ENCODE measurements around the gene MRPL10. TPM values are rescaled to one million over a fixed set of nuclear protein-coding genes. Genes with fewer than 3 reads are reported as not detected.

MRPL10 gene
- total RNA-seq, 1 experiment from 2014 or later, result 46.7 TPM

- Histone ChIP-seq H3K4me3 (no peak overlapping the region), H3K4me1 (no peaks in the 10 kb centered on the region), H3K27ac (no peak overlapping the region), H3K9me3 (replicated peaks) (no peaks in the 10 kb centered on the region), H3K36me3 (peaks cover 10% of the 10 kb centered on the region), H3K27me3 (no peaks in the 10 kb centered on the region)
- no peak for DNase-seq
These were observed 25.1 kb downstream of the MRPL10 start for GRCh38 chr17:47806026-47806912.

GRCh38 chr17:47804461-47804860 is 26.9 kb downstream of the MRPL10 start:
- H3K36me3 ChIP-seq, result peaks cover 4% of the 10 kb centered on the region; the same call in 1 of the 2 replicates
- no peaks in the 10 kb centered on the region for H3K27me3 ChIP-seq
- H3K27ac ChIP-seq, result no peak overlapping the region
- no peak for DNase-seq
- H3K4me1 ChIP-seq, result no peaks in the 10 kb centered on the region
- H3K9me3 ChIP-seq (replicated peaks), result no peaks in the 10 kb centered on the region
- no peak overlapping the region for H3K4me3 ChIP-seq

- H3K27me3 ChIP-seq, result no peaks in the 10 kb centered on the region
- no peaks in the 10 kb centered on the region; the same call in 1 of the 2 replicates for H3K36me3 ChIP-seq
- H3K4me3 ChIP-seq, result no peak overlapping the region
- no peaks in the 10 kb centered on the region for H3K4me1 ChIP-seq
- no peak overlapping the region for H3K27ac ChIP-seq
- DNase-seq, result no peak
- H3K9me3 ChIP-seq (replicated peaks), result no peaks in the 10 kb centered on the region
These were observed 27.6 kb downstream of the MRPL10 start for GRCh38 chr17:47803751-47804150.

GRCh38 chr17:47803201-47803600 is 28.1 kb downstream of the MRPL10 start:
- DNase-seq, result no peak
- no peak overlapping the region for H3K4me3 ChIP-seq
- no peaks in the 10 kb centered on the region for H3K27me3 ChIP-seq
- no peaks in the 10 kb centered on the region for H3K4me1 ChIP-seq
- H3K36me3 ChIP-seq, result no peaks in the 10 kb centered on the region
- no peaks in the 10 kb centered on the region for H3K9me3 ChIP-seq (replicated peaks)
- H3K27ac ChIP-seq, result no peak overlapping the region

GRCh38 chr17:47802341-47803022 is 28.9 kb downstream of the MRPL10 start:
- no peaks in the 10 kb centered on the region for H3K36me3 ChIP-seq
- no peak overlapping the region for H3K27ac ChIP-seq
- no peaks in the 10 kb centered on the region for H3K9me3 ChIP-seq (replicated peaks)
- no peaks in the 10 kb centered on the region for H3K27me3 ChIP-seq
- no peaks in the 10 kb centered on the region for H3K4me1 ChIP-seq
- peak; percentile 83 to 89 for DNase-seq
- H3K4me3 ChIP-seq, result no peak overlapping the region

- DNase-seq, result no peak
- H3K4me1 ChIP-seq, result no peaks in the 10 kb centered on the region
- no peaks in the 10 kb centered on the region for H3K9me3 ChIP-seq (replicated peaks)
- H3K27ac ChIP-seq, result no peak overlapping the region
- H3K27me3 ChIP-seq, result no peaks in the 10 kb centered on the region
- no peaks in the 10 kb centered on the region for H3K36me3 ChIP-seq
- no peak overlapping the region for H3K4me3 ChIP-seq
These were observed 29.4 kb downstream of the MRPL10 start for GRCh38 chr17:47801906-47802305.

GRCh38 chr17:47801176-47801765 is 30.1 kb downstream of the MRPL10 start:
- Histone ChIP-seq H3K27ac (no peak overlapping the region), H3K27me3 (no peaks in the 10 kb centered on the region), H3K4me1 (no peaks in the 10 kb centered on the region), H3K4me3 (no peak overlapping the region), H3K9me3 (replicated peaks) (no peaks in the 10 kb centered on the region), H3K36me3 (no peaks in the 10 kb centered on the region)
- no peak for DNase-seq

DNA sequence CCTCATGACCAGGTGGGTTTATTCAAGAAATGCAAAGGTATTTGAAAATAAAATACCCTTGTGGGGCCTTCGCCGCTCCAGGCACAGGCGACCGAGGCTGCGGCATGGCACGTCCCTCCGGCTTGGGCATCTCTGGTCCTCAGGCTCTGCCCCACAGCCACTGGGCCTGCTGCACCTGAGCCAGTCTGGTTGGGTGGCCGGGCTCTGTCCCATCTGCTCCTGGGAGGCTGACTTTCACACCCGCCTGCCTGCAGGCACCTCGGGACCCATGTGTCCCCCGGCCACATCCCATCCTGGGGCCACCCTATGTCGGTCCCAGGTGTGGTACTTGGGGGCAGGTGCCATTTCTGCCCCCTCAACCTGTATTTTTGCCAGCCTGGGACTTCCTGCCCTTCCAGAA is 30.7 kb downstream of the MRPL10 start:
- H3K36me3 ChIP-seq, result no peaks in the 10 kb centered on the region
- H3K9me3 ChIP-seq (replicated peaks), result no peaks in the 10 kb centered on the region
- H3K27me3 ChIP-seq, result no peaks in the 10 kb centered on the region
- no peak overlapping the region for H3K4me3 ChIP-seq
- DNase-seq, result no peak
- H3K4me1 ChIP-seq, result no peaks in the 10 kb centered on the region
- H3K27ac ChIP-seq, result no peak overlapping the region

GRCh38 chr17:47797797-47798196 is 33.5 kb downstream of the MRPL10 start:
- DNase-seq, result peak in 1 of 2 experiments; percentile 55
- Histone ChIP-seq H3K9me3 (replicated peaks) (no peaks in the 10 kb centered on the region), H3K4me3 (no peak overlapping the region), H3K27ac (no peak overlapping the region), H3K27me3 (0 out of 2 replicates have a peak, but pooled peaks cover 3% of the 10 kb centered on the region), H3K4me1 (no peaks in the 10 kb centered on the region), H3K36me3 (no peaks in the 10 kb centered on the region)

DNA sequence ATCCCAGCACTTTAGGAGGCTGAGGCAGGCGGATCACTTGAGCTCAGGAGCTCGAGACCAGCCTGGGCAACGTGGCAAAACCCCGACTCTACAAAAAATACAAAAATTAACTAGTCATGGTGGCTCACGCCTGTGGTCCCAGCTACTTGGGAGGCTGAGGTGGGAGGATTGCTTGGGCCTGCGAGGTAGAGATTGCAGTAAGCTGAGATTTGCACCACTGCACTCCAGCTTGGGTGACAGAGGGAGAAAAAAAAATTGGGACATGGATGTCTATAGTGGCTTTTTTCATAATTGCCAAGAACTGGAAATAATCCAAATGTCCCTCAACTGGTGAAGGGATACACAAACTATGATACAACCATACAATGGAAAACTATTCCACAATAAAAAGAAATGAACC is 38.4 kb downstream of the MRPL10 start:
- Histone ChIP-seq H3K27me3 (peaks cover 3% of the 10 kb centered on the region; the same call in 1 of the 2 replicates), H3K4me1 (no peaks in the 10 kb centered on the region), H3K27ac (no peak overlapping the region), H3K9me3 (replicated peaks) (no peaks in the 10 kb centered on the region), H3K36me3 (no peaks in the 10 kb centered on the region), H3K4me3 (no peak overlapping the region)
- DNase-seq, result no peak

DNA sequence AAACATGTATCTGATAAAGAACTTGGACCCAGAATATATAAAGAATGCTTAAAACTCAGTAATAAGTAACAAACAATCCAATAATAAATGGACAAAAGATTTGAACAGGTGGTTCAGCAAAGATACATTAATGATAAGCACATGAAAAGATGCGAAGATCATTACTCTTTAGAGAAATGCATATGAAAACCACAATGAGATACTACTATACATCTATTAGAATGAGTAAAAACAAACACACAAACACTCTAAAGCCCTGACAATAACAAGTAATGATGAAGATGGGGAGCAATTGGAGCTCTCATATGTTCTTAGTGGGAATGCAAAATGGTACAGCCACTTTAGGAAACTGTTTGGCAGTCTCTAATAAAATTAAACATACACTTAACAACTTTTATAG is 38.9 kb downstream of the MRPL10 start:
- Histone ChIP-seq H3K4me1 (no peaks in the 10 kb centered on the region), H3K9me3 (replicated peaks) (no peaks in the 10 kb centered on the region), H3K27ac (no peak overlapping the region), H3K27me3 (peaks cover 3% of the 10 kb centered on the region; the same call in 1 of the 2 replicates), H3K36me3 (no peaks in the 10 kb centered on the region), H3K4me3 (no peak overlapping the region)
- DNase-seq, result no peak

- H3K36me3 ChIP-seq, result no peaks in the 10 kb centered on the region
- no peak overlapping the region for H3K27ac ChIP-seq
- H3K4me1 ChIP-seq, result no peaks in the 10 kb centered on the region
- DNase-seq, result no peak
- no peaks in the 10 kb centered on the region for H3K9me3 ChIP-seq (replicated peaks)
- peaks cover 3% of the 10 kb centered on the region; the same call in 1 of the 2 replicates for H3K27me3 ChIP-seq
- no peak overlapping the region for H3K4me3 ChIP-seq
These were observed 40.3 kb downstream of the MRPL10 start for GRCh38 chr17:47791025-47791424.

GRCh38 chr17:47789611-47790561 is 41.5 kb downstream of the MRPL10 start:
- no peaks in the 10 kb centered on the region for H3K9me3 ChIP-seq (replicated peaks)
- H3K27me3 ChIP-seq, result peaks cover 3% of the 10 kb centered on the region; the same call in 1 of the 2 replicates
- H3K27ac ChIP-seq, result no peak overlapping the region
- H3K36me3 ChIP-seq, result no peaks in the 10 kb centered on the region
- H3K4me1 ChIP-seq, result no peaks in the 10 kb centered on the region
- no peak for DNase-seq
- H3K4me3 ChIP-seq, result no peak overlapping the region

- Histone ChIP-seq H3K27ac (no peak overlapping the region), H3K4me1 (no peaks in the 10 kb centered on the region), H3K36me3 (no peaks in the 10 kb centered on the region), H3K9me3 (replicated peaks) (no peaks in the 10 kb centered on the region), H3K27me3 (peaks cover 2% of the 10 kb centered on the region), H3K4me3 (no peak overlapping the region)
- peak; percentile 66 to 80 for DNase-seq
These were observed 45.7 kb downstream of the MRPL10 start for GRCh38 chr17:47785538-47786123.

Measured in SJCRH30 (cell line).